Measurements from ENCODE around the gene HORMAD2.

DNA sequence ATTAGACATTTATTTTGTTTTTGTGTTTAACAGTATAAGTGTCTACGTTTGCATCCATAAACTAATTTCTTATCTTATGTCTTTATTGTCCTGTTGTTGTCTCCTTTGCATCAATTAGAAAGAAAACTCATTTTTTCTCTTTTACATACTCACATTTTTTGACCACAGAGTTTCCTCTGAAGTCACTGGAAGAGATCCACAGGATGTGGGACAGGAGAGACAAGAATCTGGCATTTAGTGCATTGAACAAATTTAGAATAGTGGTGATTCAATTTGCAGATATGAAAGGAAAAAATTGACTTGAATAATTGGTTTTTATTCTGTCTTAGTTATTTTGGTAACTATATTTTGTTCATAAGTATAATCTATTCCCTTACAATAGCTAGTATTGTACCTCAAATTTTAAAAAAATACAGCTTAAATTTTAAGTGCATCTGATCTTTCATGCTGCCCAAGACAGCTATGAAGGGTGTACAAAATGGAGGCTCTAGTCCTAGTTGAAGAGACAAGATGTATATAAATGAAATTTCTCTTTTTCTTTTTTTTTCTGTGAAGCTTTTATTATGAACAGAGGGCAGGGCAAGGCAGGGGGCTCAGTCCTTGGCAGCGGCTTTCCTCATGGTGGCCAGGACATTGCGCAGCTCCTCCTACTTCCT lies 24.4 kb downstream of the HORMAD2 start:
- TF ChIP-seq BHLHE40 (IDR thresholded peaks at IDR 0.05; ENCODE audit: low read depth, low read length): no peak
- TF ChIP-seq, protein P1, sequence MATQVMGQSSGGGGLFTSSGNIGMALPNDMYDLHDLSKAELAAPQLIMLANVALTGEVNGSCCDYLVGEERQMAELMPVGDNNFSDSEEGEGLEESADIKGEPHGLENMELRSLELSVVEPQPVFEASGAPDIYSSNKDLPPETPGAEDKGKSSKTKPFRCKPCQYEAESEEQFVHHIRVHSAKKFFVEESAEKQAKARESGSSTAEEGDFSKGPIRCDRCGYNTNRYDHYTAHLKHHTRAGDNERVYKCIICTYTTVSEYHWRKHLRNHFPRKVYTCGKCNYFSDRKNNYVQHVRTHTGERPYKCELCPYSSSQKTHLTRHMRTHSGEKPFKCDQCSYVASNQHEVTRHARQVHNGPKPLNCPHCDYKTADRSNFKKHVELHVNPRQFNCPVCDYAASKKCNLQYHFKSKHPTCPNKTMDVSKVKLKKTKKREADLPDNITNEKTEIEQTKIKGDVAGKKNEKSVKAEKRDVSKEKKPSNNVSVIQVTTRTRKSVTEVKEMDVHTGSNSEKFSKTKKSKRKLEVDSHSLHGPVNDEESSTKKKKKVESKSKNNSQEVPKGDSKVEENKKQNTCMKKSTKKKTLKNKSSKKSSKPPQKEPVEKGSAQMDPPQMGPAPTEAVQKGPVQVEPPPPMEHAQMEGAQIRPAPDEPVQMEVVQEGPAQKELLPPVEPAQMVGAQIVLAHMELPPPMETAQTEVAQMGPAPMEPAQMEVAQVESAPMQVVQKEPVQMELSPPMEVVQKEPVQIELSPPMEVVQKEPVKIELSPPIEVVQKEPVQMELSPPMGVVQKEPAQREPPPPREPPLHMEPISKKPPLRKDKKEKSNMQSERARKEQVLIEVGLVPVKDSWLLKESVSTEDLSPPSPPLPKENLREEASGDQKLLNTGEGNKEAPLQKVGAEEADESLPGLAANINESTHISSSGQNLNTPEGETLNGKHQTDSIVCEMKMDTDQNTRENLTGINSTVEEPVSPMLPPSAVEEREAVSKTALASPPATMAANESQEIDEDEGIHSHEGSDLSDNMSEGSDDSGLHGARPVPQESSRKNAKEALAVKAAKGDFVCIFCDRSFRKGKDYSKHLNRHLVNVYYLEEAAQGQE (IDR thresholded peaks at IDR 0.05): no peak
- TF ChIP-seq RCOR1 (IDR thresholded peaks at IDR 0.05; ENCODE audit: low read depth, low read length): no peak
- TF ChIP-seq, protein P2, sequence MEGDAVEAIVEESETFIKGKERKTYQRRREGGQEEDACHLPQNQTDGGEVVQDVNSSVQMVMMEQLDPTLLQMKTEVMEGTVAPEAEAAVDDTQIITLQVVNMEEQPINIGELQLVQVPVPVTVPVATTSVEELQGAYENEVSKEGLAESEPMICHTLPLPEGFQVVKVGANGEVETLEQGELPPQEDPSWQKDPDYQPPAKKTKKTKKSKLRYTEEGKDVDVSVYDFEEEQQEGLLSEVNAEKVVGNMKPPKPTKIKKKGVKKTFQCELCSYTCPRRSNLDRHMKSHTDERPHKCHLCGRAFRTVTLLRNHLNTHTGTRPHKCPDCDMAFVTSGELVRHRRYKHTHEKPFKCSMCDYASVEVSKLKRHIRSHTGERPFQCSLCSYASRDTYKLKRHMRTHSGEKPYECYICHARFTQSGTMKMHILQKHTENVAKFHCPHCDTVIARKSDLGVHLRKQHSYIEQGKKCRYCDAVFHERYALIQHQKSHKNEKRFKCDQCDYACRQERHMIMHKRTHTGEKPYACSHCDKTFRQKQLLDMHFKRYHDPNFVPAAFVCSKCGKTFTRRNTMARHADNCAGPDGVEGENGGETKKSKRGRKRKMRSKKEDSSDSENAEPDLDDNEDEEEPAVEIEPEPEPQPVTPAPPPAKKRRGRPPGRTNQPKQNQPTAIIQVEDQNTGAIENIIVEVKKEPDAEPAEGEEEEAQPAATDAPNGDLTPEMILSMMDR (IDR thresholded peaks at IDR 0.05): no peak
- no peak for TF ChIP-seq NFE2L2 (conservative IDR thresholded peaks at IDR 0.05; ENCODE audit: low read length)
- TF ChIP-seq SMC3 (IDR thresholded peaks at IDR 0.05): no peak

All from A549 (cell line).